ENCODE results near the gene GCGR.

- TF ChIP-seq REST (IDR thresholded peaks at IDR 0.05; ENCODE audit: unreplicated experiment) (no peak), POLR2AphosphoS5 (IDR thresholded peaks at IDR 0.05; ENCODE audit: low read depth) (no peak), CTCF (conservative IDR thresholded peaks at IDR 0.05; ENCODE audit: low read depth in 2 of 2) (no peak), ZNF114 (CRISPR knock-in tag; IDR thresholded peaks at IDR 0.05) (no peak), EZH2 (IDR thresholded peaks at IDR 0.05; ENCODE audit: low read depth, unreplicated experiment) (no peak), EZH2phosphoT487 (IDR thresholded peaks at IDR 0.05; ENCODE audit: unreplicated experiment) (no peak), STAT1 (IDR thresholded peaks at IDR 0.05; ENCODE audit: unreplicated experiment) (no peak), CREB1 (CRISPR knock-in tag; IDR thresholded peaks at IDR 0.05; ENCODE audit: low read depth) (no peak), NANOG (IDR thresholded peaks at IDR 0.05; ENCODE audit: borderline replicate concordance) (no peak), JUNB (IDR thresholded peaks at IDR 0.05; ENCODE audit: unreplicated experiment) (no peak)
Measured at GRCh38 chr17:81814748-81815645, 11.0 kb downstream of the GCGR start.

All from GM23338 (cell line).